Measurements from ENCODE around the gene CEP41. TPM values are rescaled to one million over a fixed set of nuclear protein-coding genes. Genes with fewer than 3 reads are reported as not detected.

Gene CEP41
- total and polyA plus RNA-seq, 2 of the 13 experiments (the other 11 are each of a cell fraction or from before 2014, with no cell fraction given): 8.7 to 9.0 TPM

DNA sequence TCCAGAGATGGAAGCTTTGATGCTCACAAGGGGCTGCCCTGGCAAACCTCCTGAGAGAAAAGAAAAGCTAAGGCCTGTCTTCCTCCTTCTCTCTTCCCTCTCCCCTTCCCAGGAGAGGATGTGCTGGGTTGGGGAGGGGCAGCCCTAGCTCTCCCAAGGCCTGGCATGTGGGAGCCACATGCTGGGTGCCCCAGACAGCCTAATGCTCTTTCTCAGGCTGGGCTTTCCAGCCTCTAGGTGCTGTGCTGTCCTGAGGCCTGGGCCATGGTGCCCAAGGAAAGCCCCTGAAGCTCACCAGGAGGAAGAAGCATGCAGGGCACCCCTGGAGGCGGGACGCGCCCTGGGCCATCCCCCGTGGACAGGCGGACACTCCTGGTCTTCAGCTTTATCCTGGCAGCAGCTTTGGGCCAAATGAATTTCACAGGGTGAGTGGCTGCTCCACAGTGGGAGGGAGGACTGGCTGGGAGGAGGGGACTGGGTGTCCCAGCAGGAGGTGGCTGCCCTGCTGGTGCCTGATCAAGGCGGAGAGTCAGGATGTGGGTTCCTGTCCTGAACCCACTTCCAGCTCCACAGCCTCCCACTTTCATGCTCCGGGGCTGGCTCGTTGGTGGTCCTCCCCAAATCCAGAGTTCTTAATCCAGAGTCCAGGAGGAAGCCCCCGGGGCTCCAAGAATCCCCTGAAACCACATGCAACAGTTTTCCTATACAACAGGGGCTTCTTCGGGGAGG lies 94.5 kb downstream of the CEP41 start:
- H3K79me2 ChIP-seq (ENCODE audit: insufficient read depth, low read length): no peaks in the 10 kb centered on the region
- TF ChIP-seq ZNF251 (CRISPR knock-in tag; IDR thresholded peaks at IDR 0.05) (no peak), ZNF567 (CRISPR knock-in tag; IDR thresholded peaks at IDR 0.05; ENCODE audit: borderline replicate concordance) (no peak), ZKSCAN8 (CRISPR knock-in tag; IDR thresholded peaks at IDR 0.05; ENCODE audit: borderline replicate concordance) (no peak), ZNF263 (CRISPR knock-in tag; IDR thresholded peaks at IDR 0.05) (peak; percentile 49; the same call in 1 of the 2 replicates)
- H4K20me1 ChIP-seq (ENCODE audit: insufficient read depth, low read length): no peaks in the 10 kb centered on the region
- no peak overlapping the region for H3K27ac ChIP-seq (ENCODE audit: extremely low read length, insufficient read depth, low read length)
- H3K4me2 ChIP-seq (ENCODE audit: low read depth, low read length): no peak overlapping the region
- no peak for DNase-seq (ENCODE audit: low spot score)
- intact Hi-C loops (cut with micrococcal nuclease; ENCODE audit: unreplicated experiment) (no loop called here), in situ Hi-C loops (cut with HindIII; ENCODE audit: extremely low pct_ligation_motif_present, low pct_unique_long_range_greater_than_20kb) (no loop called here)
- H3K27me3 ChIP-seq (ENCODE audit: control insufficient read depth in 1 of 2, insufficient read depth in 2 of 2, low read length in 2 of 2): peaks cover 5 to 14% of the 10 kb centered on the region in 2 experiments
- BruUV-seq (replicated peaks): no TSS peak
- peaks cover 20% of the 10 kb centered on the region for H3K4me1 ChIP-seq (ENCODE audit: insufficient read depth, low read length)
- ChIA-PET POLR2A (no interaction called here), CTCF (ENCODE audit: low intra/inter-chr PET ratio, low total read pairs) (no interaction called here)
- 57% methylated on average over 5 of the region's 10 CpGs for WGBS (ENCODE audit: low lambda C conversion rate)
- H2AFZ ChIP-seq (ENCODE audit: low read length): no peak overlapping the region
- no peak for ATAC-seq
- H3K9ac ChIP-seq (ENCODE audit: insufficient read depth, low read depth, low read length): no peak overlapping the region
- no peak overlapping the region for H3K4me3 ChIP-seq (replicated peaks in 1 of 3; ENCODE audit: insufficient read depth in 1 of 3, low read depth in 2 of 3, low read length in 3 of 3)
- FAIRE-seq: no peak
- H3K36me3 ChIP-seq (replicated peaks in 1 of 2; ENCODE audit: control insufficient read depth in 1 of 2, insufficient read depth in 2 of 2, low read length in 2 of 2): no peaks in the 10 kb centered on the region
- no peaks in the 10 kb centered on the region for H3K9me3 ChIP-seq (ENCODE audit: low read length)

DNA sequence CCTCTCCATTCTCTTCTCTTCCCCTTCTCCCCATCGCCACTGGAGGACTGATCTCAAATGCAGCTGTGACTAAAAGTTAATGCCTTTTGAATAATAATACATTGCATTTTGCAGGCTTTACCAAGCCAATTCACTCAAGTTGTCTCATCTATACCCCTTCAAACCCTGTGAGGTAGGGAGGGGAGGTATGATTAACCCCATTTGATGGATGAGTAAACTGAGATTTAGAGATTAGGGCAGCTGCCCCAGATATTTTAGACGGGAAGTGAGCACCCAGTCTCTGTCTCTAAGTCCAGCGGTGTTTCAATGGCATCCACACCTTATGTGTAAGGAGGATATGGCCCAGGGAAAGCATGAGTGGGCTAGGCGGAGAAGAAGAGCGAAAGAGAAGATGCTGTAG lies 95.1 kb downstream of the CEP41 start:
- ChIA-PET CTCF (ENCODE audit: low intra/inter-chr PET ratio, low total read pairs) (no interaction called here), POLR2A (no interaction called here)
- Histone ChIP-seq H3K4me3 (replicated peaks in 1 of 3; ENCODE audit: insufficient read depth in 1 of 3, low read depth in 2 of 3, low read length in 3 of 3) (no peak overlapping the region), H3K4me2 (ENCODE audit: low read depth, low read length) (no peak overlapping the region), H3K9ac (ENCODE audit: insufficient read depth, low read depth, low read length) (no peak overlapping the region), H3K27me3 (ENCODE audit: control insufficient read depth in 1 of 2, insufficient read depth in 2 of 2, low read length in 2 of 2) (peaks cover 5 to 8% of the 10 kb centered on the region in 2 experiments; a peak in 4 of 5 replicates), H3K27ac (ENCODE audit: extremely low read length, insufficient read depth, low read length) (no peak overlapping the region), H4K20me1 (ENCODE audit: insufficient read depth, low read length) (no peaks in the 10 kb centered on the region), H3K4me1 (ENCODE audit: insufficient read depth, low read length) (peaks cover 13% of the 10 kb centered on the region), H3K79me2 (ENCODE audit: insufficient read depth, low read length) (no peaks in the 10 kb centered on the region), H3K9me3 (ENCODE audit: low read length) (no peaks in the 10 kb centered on the region), H3K36me3 (replicated peaks in 1 of 2; ENCODE audit: control insufficient read depth in 1 of 2, insufficient read depth in 2 of 2, low read length in 2 of 2) (no peaks in the 10 kb centered on the region), H2AFZ (ENCODE audit: low read length) (no peak overlapping the region)
- 41% methylated on average over 5 of the region's 5 CpGs for WGBS (ENCODE audit: low lambda C conversion rate)
- no peak for DNase-seq (ENCODE audit: low spot score)
- TF ChIP-seq ZNF180 (CRISPR knock-in tag; IDR thresholded peaks at IDR 0.05; ENCODE audit: borderline replicate concordance, low read depth) (no peak), ZNF629 (CRISPR knock-in tag; conservative IDR thresholded peaks at IDR 0.05) (0 out of 2 replicates have a peak, but pooled peaks have one; percentile 28)
- intact Hi-C loops (cut with micrococcal nuclease; ENCODE audit: unreplicated experiment): no loop called here
- in situ Hi-C loops (cut with HindIII; ENCODE audit: extremely low pct_ligation_motif_present, low pct_unique_long_range_greater_than_20kb): no loop called here
- no peak for ATAC-seq
- FAIRE-seq: no peak
- no TSS peak for BruUV-seq (replicated peaks)

Data from HepG2 (cell line).